Activated T-cell treated with anti-CD3 and anti-CD28 coated beads, Interleukin-2, amount 50 U/mL, for 48 hours (primary cell): ENCODE results near the gene TNS3.

Experiments
- DNase-seq, 2 experiments: peaks; one replicate each; pipeline ENCODE4 v3.0.0-alpha.2; 2020

TNS3 gene

DNA sequence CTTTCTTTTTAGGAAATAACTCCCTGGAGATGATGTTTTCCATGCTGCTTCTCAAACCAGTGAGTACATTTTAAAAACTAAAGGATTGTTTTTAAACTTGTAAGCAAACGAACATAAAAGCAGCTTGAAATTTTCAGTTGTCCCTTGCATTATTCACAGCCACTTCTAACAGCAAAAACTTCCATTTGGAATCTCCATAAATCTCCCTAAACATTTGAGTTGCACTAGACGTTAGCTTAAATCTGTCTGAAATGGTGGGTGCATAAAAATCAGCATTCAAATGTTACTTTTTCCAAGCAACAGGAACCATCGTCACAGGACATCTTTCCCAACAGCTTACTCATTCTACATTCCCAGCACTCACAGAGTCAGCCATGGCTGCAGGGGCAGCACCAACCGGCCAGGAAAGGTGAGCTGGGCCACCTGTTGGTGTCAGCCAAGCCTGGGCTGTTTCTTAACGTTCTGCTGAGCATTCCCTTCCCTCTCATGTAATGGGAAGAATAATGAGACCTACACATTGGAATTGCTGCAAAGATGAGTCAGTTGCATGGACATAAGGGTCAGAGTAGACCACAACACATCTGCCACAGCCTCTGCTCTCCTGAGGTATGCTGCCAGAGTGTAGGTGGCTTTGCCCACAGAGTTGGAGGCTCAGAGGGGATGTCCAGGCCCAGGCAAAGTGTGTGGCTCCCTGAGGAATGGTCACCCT, 163.2 kb downstream of the TNS3 start:
- no peak for DNase-seq

DNA sequence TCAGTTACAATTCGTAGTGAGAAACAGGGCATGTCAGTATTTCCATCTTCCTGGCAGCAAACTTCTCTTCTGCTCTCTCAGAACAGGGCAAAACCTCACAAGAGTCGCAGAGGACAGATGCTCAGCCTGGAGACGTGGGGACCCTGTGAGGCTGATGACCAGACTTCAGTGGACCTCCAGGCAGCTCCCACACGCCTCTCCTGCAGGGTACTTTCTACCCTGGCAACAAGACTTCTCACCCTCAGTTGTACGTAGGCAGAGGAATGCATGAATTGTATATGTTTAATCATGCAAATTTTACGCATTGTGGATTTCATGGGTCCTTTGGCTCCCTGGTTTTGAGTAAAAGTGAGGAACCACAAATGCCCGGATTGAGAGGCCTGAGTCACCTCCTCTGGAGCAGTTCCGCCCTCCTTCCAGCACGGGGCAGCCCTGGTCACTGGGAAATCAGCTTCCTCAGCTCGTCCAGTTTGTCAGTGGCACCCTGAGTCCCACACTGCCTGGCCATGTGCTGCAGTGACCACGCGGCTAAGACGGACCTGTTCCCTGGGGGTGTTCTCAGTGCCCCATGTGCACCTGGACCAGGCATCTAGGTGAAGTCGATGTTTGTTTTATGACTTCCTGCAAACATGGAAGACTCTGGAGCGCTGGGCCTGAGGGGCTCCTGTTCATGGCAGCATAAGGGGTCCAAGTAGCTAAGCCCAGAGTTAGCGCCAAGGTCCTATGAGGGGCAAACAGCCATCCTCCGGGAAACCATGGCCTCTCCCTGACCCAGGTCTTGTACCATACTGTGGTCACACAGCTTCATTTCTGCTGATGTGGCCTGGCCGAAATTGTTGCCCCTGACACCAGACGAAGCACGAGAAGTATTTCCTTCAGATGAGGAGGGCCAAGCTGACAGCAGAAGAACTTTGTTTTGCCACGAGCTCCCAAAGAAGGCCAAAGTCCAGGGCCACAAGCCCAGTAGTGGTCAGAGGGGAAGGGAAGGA, 165.1 kb downstream of the TNS3 start:
- DNase-seq = no peak

DNA sequence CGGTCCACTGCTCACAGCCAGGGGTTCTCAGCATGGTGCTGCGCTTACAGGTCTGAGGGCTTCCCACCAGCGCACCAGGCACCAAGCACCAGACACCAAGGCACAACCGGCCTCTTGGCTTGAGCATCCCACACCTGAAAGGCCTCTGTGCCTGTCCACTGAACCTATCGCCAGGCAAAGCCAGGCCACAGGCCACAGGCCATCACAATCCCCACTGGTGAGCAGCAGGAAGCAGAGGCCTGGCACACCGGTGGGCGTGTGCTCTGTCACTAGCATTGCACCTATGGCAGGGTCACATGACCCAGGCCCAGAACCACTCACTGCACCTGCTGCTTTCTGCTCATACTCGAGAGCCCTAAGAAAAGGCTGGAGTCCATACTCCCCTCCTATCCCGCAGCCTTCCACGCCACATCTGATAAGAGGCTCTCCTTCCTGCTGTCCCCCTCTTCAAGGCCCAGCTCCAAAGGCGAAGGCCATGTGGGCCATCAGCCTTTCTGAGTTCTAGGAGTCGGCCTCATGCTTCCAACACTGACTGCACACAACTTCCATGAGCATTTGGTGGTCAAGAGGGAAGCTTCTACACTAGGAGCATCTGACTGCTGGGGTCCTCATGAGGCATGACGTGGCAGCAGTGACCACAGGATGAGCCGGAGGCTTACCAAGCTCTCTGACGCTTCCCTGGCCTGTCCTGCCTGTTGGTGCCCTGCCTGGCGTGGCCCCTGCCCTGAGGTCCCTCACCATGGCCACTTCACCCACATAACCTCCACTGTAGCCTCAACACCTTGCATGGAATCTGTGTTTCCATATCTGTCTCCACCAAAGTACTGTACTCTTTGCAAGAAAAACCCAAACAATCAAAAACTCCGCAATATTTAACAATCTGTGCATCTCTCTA, 166.3 kb downstream of the TNS3 start:
- DNase-seq = no peak

DNA sequence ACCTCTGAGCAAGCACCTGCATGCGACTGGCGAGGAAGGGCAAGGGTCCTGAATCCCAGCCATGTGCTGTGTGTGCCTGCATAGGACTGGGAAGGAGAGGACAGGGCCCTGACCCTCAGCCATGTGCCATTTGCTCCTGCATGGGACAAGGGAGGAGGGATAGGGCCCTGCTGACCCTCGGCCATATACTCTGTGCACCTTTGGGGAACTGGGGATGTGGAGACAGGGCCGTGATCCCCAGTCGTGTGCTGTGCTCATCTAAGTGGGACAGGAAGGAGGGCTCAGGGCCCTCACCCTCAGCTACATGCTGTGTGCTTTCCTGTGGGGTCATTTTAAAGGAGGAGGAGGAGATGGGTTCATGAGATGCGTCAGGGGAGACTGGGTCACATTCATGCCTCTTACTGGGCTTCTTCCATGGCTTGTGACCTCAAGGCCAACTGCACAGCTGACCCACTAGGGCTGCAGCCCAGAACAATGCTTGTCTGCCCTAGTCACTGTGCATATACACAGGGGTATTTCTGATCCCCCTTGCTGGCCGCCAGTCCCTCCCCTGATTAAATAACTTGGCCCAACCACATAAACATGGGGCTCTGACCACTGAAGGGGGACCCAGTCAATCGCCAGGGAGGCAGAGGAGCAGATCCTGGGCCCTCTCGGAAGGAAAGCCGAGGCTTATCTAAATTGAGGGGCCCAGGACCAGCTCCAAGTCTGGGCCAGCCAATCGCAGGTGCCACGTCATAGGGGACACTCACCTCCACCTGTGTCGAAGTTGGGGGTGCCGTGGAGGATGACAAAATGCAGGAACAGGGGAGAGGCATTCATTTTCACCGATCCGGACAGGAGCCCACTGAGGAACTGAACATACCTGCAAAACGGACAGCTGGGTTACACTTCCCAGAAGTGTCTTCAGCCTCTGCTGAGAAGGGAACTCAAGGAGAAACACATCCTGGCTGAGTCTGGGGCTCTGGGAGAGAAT, 167.3 kb downstream of the TNS3 start:
- DNase-seq = no peak

DNA sequence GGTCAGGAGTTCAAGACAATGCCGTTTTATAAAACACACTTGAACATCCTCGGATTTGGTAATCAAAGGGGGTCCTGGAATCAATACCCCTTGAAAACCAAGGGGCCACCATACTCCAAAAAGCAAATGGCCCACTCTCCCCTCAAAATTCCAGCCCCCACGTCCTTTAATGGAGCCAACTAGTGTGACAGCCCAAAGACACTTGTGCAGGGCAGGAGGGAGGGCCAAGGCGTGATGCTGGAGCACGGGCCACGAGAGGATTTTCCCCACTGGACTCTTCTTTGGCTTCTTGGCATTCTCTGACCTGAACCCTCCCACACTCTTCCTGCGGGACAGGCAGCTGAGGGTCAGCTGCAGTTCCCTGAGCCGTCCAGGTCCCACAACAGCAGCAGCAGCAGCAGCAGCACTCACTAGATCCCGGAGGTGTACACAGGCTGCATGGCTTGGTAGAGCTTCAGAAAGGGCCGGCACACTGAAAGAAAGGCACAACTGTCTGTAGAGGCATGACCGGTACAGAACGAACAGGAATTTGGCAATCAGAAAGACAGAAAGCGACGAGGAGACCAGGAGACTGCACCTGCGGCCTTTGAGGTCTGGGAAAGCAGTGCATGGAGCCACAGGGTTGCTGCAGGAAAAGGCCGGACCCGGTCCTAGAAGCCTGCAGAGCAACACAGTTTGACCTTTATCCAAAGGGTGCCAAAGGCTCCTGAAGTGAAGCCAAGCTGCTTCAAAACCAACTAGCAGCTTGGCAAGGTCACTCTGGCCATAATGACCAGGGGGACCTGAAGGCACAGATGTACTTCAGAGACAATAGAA, 168.2 kb downstream of the TNS3 start:
- no peak for DNase-seq

DNA sequence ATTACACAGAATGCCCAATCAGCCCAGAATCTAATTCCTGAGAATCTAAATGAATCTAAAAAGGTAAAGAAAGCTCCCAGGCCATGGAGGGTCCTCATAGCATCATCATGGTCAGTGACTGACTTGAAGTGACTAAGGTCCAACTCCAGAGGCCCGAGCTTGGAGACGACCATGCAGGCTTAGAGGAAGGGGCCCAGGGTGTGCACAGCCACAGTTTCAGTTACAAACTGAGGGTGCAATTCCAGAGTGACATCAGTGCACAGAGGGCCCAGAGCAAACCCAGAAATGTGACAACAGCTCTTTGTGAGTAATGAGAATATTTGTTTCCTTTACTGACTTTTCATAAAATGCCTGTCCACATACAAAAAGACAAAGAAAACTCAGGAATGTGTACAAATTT, 170.0 kb downstream of the TNS3 start:
- no peak for DNase-seq

DNA sequence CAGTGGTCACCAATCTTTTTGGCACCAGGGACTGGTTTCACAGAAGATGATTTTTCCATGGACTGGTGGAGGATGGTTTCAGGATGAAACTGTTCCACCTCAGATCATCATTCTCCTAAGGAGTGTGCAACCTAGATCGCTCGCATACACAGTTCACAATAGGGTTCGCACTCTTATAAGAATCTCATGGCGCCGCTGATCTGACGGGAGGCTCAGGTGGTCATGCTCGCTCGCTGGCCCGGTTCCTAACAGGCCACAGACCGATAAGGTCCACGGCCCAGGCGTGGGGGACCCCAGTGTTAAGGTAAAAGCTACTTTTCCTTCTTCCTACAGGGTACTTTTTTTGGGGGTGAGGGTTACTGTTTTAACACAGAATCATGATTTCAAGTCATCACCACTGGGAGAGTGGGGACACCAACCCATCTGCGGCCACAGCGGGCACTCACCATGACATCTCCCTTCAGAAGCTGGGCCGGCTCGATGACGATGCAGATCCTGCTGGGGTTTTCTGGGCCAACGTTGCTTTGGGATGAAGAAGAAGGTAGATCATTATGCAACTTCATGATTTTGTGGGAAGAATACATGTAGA, 170.5 kb downstream of the TNS3 start:
- no peak for DNase-seq

DNA sequence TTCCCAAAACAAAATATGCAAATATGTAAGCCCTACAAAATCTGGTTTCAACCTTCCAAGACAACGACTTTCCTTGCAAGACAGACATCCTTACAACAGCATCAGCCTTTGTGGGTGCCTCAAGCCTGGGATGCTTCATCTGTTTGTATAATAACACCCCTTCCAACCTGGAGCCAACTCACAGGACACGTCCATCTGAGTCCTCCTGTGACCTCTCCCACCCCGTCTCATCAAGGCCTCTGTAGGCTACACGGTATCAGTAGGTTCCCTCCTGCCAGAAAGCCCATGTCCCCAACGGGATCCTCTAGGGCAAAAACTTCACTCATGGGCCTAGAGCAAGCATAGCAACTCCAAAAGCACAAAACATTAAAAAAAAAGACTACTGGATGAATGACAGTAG, 173.2 kb downstream of the TNS3 start:
- no peak for DNase-seq

DNA sequence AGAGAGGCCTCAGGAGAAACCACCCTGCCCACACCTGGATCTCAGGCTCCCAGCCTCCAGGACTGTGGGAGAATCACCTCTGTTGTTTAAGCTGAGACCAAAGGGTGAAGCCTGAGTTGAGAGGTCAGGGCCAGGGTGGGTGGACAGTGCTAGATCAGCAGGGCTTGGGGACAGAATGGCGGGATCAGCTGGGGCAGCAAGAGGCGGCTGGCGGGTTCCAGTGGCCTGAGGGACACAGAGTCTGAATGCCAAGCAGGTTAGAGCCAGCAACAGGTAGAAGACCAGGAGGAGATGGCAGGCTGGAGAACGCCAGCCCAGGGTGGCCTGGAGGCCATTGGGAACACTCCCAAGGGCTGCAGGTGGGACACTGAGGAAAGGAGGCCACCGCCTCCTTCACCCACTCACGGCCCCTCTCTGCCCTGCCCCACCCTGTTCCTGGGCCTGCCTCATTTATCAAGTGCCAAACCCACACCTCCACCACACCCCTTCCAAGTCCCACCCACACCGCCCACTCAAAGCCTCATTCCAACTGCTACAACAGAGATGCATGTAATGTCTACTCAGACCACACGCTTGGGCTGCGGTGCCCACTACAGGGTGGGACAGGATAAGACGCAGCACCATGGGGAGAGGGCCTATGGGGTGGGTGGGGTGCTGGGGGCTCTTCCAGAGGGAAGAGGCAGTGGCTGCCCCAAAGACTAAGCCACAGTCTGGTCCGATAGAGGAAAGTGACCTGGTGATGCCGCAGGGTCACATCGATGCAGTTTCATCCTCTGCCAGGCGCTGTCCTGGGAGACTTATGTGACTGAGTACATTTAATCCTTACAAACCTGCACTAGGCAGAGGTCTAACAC, 173.9 kb downstream of the TNS3 start:
- no peak for DNase-seq

DNA sequence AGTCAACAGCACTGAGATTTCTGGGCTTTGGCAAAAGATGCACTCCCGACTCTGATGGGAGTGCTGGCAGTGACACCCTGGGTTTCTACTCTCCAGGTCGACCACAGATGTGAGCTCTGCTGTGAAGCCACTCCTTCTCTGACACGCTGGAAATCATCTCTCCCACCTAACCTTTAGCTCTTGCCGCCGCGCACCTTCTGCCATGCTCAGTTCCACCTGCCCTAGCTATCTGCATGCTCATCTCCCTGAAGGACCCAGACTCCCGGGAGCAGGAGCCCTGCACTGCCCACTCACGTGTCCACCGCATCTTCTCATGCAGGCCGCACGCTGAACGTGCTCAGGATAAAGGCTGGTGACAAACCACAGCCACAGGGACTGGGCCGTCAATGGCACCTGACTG, 174.8 kb downstream of the TNS3 start:
- no peak for DNase-seq

DNA sequence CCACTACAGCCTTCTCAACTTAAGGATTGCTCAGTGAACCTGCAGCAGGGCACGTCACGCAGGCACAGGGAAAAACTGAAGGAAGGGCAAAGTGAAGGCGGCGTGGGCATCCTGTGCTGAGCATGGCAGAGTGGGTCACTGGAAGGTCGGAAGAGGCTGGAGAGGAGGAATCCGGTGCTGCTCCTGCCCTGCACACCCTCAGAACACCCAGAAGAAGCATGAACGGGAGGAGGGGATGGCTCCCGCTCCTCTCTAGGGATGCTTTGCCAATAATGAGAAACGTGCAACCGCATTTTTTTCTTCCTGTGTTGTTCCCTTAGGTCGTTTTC, 175.1 kb downstream of the TNS3 start:
- DNase-seq = no peak

DNA sequence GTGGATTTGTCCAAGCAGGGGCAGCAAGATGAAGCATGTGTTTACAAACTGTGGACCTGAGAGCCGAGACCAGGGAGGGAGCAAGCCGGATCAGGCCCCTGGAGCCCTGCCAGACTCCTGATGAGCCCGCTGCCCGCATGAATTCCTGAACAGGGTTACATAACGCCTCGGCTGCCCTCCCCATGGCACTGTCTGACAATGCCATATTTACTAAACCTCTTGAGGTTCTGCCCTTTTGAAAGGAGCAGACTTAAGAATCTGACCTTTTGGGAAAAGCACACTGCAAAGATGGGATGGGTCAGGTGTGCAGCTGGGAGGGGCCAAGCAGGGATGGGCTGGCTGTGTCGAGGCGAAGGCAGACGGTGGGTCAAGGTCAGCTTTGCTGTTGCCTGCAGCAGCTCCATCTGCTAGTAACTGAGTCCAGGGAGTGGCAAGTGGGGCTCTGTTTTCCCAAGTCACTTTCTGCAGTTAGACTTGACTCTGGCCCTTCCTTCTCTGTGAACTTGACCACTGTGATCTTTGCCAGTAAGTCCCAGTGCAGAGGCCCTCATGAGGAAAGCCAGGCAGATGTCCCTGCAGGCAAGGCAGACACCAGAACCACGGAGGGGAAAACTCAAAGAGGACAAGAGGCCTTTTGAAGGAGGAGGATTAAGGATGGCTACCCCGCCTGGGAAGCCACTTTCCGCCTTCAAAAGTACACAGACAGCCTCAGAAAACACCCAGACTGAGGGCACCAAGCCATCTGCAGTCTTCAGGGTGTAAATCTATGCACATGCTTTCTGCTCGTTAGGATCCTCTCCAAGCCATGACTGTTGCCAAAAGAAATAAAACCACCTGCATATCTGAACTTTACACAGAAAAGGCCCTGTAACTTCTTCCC, 175.8 kb downstream of the TNS3 start:
- no peak for DNase-seq

DNA sequence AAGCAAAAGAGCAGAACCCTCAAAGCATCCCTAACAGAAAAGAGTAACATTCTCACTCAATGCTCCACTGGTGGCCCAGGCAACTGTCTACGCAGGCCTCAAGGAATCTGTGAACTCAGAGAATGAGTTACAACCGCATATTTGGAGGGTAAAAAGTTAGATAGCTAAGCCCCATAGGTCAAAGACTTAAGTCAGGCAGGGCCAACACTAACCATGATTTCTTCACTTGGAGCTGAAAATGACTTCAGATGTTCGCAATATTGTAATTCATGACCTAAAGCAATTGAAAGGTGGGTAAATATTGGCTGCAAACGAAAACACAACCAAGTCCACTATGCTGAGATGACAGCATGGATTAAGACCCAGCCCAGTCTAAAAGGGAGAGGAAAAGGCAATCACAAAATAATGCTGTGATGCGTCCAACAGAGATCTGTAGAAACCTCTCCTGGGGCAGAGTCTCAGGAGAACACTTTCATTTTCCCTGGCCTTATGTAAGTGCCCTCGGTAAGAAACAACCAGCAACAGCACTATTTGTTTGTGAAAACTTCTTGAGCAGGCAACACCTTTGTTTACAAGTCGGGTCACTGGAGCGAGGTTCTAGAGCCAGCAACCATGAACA, 176.5 kb downstream of the TNS3 start:
- DNase-seq = no peak

DNA sequence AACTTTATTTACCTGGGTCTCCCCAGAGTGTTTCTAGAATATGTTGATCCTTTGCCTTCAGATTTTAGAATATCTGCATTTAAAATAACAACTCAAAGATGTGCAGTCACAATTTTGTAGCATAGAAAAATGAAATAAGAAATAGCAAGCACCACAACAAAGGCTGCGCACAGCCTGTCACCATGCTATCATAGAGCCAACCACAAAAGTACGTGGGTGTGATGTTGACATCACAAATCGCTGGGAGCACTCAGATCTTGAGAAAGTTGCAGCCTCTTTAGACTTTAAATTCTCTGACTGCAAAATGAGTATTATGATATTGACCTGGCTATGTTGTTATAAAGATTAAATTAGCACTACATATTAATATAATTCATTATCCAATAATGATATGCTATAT, 177.9 kb downstream of the TNS3 start:
- DNase-seq = peak; percentile 26 to 34

DNA sequence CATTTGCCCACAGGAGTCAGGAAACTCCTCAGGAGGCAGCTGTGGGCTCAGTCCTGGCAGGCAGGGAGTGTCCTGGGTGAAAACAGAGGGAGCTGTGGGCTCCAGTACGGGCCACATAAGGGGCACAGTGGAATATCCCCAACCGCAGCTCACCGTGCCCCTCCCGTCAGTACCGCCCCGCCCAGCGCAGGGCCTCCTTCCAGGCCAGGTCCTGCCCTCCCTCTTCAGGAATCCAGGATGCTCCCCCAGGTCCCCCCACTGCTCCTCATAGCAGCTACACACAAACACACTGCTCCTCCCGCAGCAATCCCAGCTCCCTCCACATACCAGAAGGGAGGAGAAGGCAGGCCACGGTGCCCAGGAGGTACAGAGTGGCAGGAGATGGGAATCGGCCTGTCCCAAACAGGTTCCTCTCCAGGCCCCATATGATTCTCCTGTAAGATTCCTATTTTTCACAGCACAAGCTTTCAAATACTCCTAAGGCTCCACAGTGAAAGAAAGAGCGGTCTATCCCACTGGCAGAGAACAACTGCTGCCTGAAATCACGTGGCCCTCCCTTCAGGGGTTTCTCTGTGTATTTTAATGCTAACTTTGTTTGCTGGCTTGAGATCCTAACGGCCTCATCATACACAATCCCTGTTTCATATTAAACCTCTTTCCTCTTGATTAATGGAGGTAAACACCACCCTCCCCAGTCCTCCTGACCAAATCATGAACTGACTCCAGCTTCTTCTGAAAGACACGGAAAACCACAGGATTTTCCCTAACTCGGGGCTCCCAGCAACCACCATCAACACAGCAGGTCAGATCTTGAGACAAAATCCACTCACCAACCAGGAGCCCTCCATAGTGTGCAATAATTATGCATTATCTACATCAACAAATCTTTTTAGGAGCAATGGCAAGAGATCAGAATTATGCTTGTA, 178.7 kb downstream of the TNS3 start:
- no peak for DNase-seq

DNA sequence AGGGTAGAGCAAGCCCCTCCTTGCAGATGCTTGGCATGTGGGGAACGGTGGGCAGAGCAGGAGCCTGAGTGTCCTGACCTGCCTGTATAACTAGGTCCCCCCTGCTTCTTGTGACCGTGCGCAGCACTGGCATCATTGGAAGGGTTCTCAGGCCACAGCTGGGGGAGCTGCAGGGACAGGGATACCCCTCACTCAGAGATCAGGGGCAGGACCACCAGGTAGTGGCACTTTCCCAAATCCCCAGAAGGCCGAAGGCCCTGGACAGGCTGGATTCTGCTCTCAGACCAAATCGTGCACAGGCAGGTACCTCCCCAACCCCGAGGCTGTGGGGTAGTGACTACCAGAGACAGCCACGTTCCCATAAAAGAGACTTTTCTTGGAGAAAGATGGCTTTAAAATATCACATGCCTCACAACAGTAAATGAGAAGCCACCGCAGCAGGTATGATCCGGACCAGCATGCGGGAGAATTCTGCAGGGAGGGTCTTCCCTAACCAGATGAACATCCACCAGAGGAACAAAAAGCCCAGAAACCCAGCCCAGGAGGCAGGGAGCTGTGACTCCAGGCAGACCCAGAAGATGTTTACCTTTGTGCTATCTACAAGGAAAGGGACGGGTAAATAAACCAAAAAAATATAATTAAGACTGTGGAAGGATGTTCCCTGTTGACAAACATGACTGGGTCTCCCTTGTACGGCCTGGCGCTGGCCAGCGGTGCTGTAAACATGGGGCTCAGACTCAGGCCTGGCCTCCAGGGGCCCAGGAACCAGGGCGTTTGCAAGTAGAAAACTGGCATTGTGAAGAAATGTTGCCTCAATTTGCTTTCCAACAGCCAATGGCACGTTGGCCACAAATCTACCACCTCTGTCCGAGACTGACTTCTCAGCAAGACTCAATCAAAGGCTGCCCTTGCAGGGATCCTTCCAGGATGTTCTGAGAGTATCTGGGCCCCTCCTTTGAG, 180.0 kb downstream of the TNS3 start:
- no peak for DNase-seq
